ENCODE results near the gene AKAP1.

AKAP1 gene, protein sequence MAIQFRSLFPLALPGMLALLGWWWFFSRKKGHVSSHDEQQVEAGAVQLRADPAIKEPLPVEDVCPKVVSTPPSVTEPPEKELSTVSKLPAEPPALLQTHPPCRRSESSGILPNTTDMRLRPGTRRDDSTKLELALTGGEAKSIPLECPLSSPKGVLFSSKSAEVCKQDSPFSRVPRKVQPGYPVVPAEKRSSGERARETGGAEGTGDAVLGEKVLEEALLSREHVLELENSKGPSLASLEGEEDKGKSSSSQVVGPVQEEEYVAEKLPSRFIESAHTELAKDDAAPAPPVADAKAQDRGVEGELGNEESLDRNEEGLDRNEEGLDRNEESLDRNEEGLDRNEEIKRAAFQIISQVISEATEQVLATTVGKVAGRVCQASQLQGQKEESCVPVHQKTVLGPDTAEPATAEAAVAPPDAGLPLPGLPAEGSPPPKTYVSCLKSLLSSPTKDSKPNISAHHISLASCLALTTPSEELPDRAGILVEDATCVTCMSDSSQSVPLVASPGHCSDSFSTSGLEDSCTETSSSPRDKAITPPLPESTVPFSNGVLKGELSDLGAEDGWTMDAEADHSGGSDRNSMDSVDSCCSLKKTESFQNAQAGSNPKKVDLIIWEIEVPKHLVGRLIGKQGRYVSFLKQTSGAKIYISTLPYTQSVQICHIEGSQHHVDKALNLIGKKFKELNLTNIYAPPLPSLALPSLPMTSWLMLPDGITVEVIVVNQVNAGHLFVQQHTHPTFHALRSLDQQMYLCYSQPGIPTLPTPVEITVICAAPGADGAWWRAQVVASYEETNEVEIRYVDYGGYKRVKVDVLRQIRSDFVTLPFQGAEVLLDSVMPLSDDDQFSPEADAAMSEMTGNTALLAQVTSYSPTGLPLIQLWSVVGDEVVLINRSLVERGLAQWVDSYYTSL

DNA sequence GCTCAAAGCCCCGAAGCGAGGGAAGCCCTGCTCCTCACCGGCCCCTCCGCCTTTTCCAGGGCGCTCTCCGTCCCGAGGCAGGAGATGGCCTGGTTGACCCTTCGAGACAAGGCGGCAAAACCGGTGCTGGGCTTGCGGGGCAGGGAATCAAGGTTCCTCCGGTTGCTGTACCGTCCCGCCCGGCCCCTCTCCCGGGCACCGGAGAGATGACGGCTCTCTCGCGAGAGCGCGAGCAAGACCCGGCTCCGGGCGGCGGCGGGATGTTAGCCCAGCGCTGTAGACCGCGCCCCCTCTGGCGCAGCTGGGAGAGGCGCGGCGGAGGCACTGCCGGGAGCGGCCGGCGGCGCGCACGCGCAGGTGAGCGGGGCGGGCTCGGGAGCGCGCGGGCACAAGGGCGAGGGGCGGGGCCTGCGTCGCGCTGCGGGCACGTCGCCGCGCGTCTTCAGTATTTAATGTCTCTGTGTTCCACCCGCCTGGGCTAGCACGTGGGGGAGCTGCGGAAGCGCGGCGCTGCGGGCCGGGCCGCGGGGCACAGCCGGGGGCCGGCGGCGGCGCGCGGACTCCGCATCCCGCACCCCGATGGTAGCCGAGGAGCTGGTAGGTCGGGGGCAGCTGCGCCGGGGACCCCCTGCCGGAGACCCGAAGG, at the start of gene AKAP1:
TSS of gene AKAP1 (plus strand) at position 445 of the 646 bp plus-strand sequence. CDS start 20,219 bp downstream, outside the sequence.
- H3K4me3 ChIP-seq (ENCODE audit: low read depth, low read length): peak within 1 kb of the TSS; percentile 76
- in situ Hi-C loops (cut with HindIII; ENCODE audit: low sequenced_read_pairs): loop anchor here (5.0 kb wide), 1 partner anchor 37 kb away; no protein-coding TSS in a partner anchor
- DNase-seq (ENCODE audit: low read depth): peak; percentile 85
- no peak for TF ChIP-seq CTCF (IDR thresholded peaks at IDR 0.05; ENCODE audit: low read depth, low read length, missing control alignments)

DNA sequence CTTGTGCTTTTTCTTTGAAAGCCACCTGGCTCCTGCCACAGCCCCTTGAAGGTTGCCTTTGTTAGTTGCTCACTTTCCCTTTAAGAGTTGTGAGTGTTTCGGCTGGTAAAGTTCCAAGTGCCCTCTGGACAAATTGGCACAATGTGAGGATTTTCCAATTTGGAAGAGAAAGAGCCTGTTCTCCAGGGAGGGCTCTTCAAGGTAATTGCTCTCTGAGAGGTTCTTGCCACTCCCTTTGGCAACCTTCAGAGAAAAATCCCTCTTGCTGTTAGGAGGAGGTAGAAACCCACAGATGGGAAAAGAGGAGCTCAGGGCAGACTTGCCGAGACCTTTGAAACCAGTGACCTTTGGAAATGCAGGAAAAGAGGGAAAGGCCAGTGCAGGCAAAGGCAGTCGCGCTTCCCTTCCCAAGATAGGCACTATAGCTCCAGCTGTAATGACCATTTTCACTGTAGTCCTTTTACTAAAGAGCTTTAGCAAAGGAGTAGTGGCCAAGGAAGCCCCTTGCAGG, 49.0 kb upstream of the AKAP1 start:
- in situ Hi-C loops (cut with HindIII; ENCODE audit: low sequenced_read_pairs): no loop called here
- H3K4me3 ChIP-seq (ENCODE audit: low read depth, low read length): no peak overlapping the region
- no peak for TF ChIP-seq CTCF (IDR thresholded peaks at IDR 0.05; ENCODE audit: low read depth, low read length, missing control alignments)
- DNase-seq (ENCODE audit: low read depth): no peak

GRCh38 chr17:57037411-57037810, 47.6 kb upstream of the AKAP1 start:
- no peak overlapping the region for H3K4me3 ChIP-seq (ENCODE audit: low read depth, low read length)
- DNase-seq (ENCODE audit: low read depth): no peak
- TF ChIP-seq CTCF (IDR thresholded peaks at IDR 0.05; ENCODE audit: low read depth, low read length, missing control alignments): no peak
- in situ Hi-C loops (cut with HindIII; ENCODE audit: low sequenced_read_pairs): no loop called here

- DNase-seq (ENCODE audit: low read depth): no peak
- no peak for TF ChIP-seq CTCF (IDR thresholded peaks at IDR 0.05; ENCODE audit: low read depth, low read length, missing control alignments)
- in situ Hi-C loops (cut with HindIII; ENCODE audit: low sequenced_read_pairs): no loop called here
- H3K4me3 ChIP-seq (ENCODE audit: low read depth, low read length): no peak overlapping the region
Measured at GRCh38 chr17:57038486-57038885, 46.6 kb upstream of the AKAP1 start.

DNA sequence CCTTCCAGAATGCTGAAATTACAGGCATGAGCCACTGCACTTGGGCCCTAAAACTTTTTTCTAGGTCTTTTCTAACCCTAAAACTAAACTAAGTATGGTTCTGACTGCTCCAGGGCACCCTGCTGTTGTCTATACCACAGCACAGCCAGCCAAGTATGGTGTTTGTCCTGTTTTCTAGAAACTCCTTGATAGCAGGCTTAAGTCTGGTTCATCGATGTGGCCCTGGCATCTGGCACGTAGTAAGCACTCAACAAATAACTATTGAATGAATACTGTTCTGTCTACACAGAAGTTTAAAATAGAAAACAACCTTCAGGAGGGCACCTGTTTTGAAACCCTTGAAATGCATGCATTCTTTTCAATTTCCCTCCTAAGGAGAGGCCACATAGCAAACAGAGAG, 44.5 kb upstream of the AKAP1 start:
- TF ChIP-seq CTCF (IDR thresholded peaks at IDR 0.05; ENCODE audit: low read depth, low read length, missing control alignments): no peak
- no peak for DNase-seq (ENCODE audit: low read depth)
- in situ Hi-C loops (cut with HindIII; ENCODE audit: low sequenced_read_pairs): no loop called here
- H3K4me3 ChIP-seq (ENCODE audit: low read depth, low read length): no peak overlapping the region

DNA sequence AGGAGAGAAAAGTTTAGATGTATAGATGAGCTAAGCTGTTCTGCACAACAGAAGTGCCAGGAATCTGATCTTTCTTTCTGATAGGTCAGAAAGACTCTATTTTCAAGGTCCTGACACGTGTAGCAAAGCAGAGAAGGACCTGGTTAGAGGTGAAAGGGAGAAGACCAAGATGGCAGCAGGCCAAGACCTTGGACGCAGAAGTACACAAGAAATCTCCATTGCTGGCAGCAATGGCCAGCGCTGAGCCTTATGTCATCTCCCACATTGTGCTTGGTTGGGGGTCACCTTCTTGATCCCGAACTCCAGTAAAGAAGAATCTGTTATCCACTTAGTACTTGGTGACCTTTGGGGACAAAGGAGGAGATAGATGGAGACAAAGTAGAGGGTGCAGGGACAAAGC, 41.8 kb upstream of the AKAP1 start:
- in situ Hi-C loops (cut with HindIII; ENCODE audit: low sequenced_read_pairs): no loop called here
- no peak for DNase-seq (ENCODE audit: low read depth)
- no peak for TF ChIP-seq CTCF (IDR thresholded peaks at IDR 0.05; ENCODE audit: low read depth, low read length, missing control alignments)
- no peak overlapping the region for H3K4me3 ChIP-seq (ENCODE audit: low read depth, low read length)

Data from astrocyte of the cerebellum (primary cell).